GDM1 (cell line): Measurements from ENCODE around the gene TSPO.

Experiments used
- DNase-seq: peaks from one replicate; lab custom pipeline; 2025; lab: John Stamatoyannopoulos, UW

Gene TSPO

GRCh38 chr22:43159484-43160178 lies 8.3 kb downstream of the TSPO start:
- DNase-seq: no peak

DNA sequence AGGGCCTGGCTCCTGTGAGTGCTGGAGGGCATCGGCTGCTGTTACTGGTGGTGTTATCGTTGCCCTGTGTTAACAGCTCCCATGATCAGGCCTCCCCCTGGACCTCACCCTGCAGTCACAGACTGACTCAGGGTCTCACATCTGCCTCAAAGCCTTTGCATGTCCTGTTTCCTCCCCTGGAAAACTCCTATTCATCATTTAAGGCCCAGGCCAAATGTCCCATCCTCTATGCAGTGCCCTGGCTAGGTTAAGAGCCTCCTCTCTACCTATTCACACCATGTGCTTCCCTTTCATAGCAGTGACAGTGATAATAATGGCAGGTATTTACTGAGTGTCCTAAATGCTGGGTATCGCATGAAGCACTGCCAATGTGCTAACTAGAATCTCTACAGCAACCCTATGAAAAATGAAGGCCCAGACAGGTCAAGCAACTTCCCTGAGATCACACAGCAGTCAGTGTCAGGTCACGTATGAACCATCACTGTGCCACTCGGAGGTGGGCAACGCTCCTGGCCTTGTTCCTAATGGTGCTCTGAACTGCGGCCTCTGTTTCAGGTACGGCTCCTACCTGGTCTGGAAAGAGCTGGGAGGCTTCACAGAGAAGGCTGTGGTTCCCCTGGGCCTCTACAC lies 9.3 kb downstream of the TSPO start:
- DNase-seq: no peak

DNA sequence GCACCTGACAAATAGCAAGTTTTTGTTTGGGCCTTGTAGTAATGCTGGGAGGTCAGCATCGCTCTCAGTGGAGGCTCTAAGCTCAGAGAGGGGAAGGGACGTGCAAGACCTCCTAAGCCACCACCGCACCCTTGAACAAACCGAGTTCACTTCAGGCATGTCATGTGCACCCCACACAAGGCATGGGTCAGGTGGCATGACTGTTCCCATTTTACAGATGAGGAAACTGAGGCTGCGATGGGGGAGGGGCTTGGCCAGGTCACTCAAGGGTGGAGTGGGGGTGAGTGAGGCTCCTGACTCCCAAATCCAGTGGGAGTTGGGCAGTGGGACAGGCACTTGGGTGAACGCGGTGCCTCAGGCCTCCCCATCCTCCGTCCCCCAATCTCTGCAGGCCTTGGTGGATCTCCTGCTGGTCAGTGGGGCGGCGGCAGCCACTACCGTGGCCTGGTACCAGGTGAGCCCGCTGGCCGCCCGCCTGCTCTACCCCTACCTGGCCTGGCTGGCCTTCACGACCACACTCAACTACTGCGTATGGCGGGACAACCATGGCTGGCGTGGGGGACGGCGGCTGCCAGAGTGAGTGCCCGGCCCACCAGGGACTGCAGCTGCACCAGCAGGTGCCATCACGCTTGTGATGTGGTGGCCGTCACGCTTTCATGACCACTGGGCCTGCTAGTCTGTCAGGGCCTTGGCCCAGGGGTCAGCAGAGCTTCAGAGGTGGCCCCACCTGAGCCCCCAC lies 11.2 kb downstream of the TSPO start:
- no peak for DNase-seq

- no peak for DNase-seq
Observed at GRCh38 chr22:43163241-43163795, 12.0 kb downstream of the TSPO start.

- DNase-seq: no peak
Observed at GRCh38 chr22:43164636-43165035, 13.3 kb downstream of the TSPO start.

GRCh38 chr22:43166132-43166930 lies 15.0 kb downstream of the TSPO start:
- no peak for DNase-seq

GRCh38 chr22:43167001-43167589 lies 15.7 kb downstream of the TSPO start:
- no peak for DNase-seq

DNA sequence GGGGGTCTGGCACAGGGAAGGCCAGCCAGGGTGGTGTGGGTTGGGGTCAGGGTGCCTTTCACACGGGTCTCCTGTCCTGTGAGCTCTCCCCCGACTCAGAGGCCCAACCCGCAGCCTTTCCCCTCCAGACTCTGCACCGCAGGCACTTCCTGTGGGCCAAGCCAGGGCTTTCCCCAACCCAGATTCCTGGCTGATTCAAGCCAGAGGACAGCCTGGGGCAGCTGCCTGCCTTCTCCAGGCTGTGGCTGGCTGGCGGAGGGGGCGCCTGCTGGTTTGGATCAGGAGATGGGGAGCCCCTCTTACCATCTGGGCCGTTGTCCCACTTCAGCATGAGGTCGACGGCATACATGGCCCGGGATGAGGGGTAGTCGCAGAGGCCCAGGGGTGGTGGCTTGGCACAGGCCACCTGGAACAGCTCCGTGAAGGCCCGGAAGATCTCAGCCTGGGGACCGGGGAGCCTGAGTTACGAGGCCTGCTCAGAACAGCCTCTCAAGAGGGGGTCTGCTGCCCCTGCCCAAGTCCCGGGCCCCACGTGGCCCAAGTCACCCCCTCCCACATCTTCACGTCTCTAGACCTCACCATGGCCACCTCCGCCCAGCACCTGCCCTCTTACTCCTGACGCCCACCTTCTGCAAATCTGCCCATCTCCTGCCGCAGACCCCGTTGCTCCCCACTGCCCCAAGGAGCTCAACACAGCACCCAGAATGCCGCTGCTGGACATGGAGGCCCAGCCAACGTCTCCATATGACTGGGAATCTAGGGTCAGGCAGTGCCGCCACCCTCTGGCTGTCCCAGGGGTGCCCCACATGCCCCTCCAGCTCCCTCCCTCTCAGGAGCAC lies 17.3 kb downstream of the TSPO start:
- DNase-seq: no peak

DNA sequence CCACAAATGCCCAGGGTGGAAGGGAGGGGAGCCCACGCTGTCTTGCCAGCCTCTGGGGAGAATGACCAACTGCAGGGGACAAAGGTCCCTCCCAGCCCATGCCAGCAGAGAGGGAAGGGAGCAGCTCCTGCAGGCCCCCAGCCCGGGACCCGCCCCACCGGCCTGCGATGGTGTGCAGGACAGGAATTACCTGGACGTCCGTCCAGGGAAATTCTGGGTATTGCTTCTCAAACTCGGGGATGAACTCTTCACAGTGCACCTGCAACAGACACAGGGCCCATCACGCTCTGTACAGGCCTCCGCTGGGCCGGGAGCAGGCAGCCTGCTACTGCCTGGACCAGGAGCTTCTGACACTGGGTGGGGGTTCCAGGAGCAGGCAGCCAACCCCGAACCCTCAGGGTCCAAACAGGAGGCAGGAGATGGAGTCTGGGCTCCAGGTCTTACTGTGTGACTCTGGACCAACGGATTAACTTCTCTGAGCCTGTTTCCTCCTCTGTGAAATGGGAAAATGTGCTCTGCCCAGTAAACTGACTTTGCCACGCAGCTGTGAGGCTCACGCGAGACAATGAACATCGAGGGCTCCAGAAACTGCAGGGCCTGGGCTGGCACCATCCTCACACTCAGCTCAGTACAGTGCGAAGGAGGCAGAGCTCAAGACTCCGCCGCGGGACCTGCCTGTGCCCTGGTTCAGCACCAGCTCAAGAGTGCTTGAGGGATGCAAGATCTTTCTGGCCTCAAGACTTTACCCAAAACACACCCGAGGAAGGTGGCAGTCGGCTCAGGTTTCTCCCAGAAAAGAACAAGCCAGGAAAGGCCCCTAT lies 18.2 kb downstream of the TSPO start:
- no peak for DNase-seq

DNA sequence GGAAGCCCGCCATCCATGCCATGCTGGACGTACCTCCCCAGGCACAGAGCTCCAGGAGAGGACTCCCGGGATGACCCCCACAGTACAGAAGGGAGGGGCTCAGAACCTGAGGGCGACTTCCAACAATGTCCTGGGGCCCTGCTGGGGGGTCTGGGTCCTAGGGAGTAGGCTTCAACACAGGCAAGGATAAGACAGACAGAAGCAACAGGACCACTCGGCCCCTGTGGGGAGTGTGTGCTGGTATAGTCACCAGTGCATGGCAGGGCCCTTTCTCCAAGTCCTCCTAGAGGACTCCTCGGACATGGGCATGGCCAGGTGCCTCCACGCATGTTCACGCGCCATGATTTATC lies 18.7 kb downstream of the TSPO start:
- no peak for DNase-seq

- no peak for DNase-seq
Observed at GRCh38 chr22:43171019-43171491, 19.7 kb downstream of the TSPO start.

GRCh38 chr22:43171607-43172006 lies 20.2 kb downstream of the TSPO start:
- no peak for DNase-seq

DNA sequence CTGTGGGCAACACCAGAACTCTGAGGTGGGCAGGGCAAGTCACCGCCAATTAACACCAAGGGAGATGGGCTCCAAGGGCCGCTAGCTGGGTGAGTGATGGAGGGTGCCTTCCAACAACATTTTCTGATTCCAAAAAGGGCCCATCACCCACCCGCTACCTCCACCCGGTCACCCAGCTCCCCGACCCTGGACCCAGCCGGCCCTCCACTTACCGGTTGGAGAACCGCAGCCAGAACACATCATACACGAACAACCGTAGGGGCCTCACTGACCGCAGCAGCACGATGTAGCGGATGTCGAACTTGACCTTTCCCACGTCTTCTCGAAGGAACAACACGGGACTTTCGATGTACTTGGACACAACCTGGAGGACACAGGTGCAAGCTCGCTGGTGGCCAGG lies 20.8 kb downstream of the TSPO start:
- no peak for DNase-seq

- DNase-seq: no peak
Observed at GRCh38 chr22:43173566-43173965, 22.2 kb downstream of the TSPO start.

GRCh38 chr22:43173976-43174720 lies 22.8 kb downstream of the TSPO start:
- DNase-seq: no peak

GRCh38 chr22:43174941-43175531 lies 23.7 kb downstream of the TSPO start:
- no peak for DNase-seq

- DNase-seq: no peak
Observed at GRCh38 chr22:43176090-43176489, 24.7 kb downstream of the TSPO start.

GRCh38 chr22:43177479-43177878 lies 26.1 kb downstream of the TSPO start:
- no peak for DNase-seq
